HG03457 (cell line): ENCODE data around the gene MAP4K3.
"Not testable (repeated sequence)": the region's sequence is repeated elsewhere in the genome, so short reads cannot be mapped to it uniquely, and the experiment has no call there.

Source experiments
- ATAC-seq: cut with Tn5 transposase; IDR thresholded peaks from one replicate; pipeline ENCODE4 v1.9.1; 2021; ENCODE audit warnings: moderate number of reproducible peaks; ENCODE audit not compliant: unreplicated experiment

The MAP4K3 gene

DNA sequence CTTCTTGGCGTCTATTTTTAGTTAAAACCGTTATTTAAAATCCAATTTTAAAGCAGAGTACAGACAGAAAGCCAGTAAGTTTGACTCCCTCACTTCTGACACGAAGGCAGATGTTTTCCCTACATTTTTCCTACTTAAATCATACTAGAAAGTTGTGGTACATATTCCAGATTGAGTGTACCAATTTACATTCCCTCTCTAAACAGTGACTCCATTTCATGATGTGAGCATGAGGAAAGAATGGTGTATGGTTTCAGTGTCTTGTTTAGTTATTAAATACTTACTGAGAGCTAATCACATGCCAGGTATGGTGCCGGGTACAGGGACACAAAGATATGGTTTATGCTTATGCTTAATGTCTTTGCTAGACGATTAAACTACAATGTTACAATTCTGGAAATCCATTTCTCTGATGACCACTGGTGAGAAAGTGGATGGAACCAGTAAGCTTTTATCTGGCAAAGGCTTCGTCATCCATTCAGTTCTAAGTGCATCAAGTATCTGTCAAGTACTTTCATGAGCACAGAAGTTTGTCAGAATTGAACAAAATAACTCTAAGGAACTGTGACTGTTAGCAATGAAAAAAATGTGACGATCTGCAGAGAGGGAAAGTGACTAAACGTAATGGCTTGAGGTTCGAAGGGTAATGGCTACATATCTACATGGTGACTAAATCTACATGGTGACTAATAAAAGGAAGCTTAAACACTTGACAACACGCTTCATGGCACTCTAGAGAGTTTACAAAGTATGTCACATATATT, 25.7 kb downstream of the MAP4K3 start:
- no peak for ATAC-seq

DNA sequence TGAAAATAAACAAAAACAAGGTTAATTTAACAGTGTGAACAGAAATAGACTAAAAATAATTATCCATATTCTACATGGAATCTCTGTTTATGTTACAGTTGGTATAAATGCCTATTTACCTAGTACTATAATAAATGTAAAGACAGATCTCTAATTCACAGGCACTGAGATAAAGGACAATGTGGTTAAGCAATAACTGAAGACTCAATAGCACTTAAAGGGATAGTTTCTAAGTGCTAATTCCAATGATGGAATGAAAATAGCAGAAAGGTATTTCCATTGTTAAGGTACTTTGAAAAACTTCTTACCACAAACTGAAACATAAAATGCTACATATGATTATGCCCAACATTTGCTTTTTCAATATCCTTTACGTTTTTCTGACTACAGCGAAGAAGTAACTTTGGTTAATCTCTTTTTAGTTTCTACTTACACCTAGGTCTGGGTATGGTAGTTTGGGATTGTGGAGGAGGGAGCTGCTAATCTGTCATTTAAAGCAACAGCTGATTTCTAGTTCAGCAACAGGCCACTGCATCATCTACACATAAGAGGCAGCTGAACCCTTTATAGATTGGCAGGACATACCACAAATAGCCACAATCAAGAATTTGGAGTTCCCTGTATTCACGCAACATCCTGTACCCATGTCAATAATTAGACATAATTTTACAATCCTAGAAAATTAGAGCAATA, 27.2 kb downstream of the MAP4K3 start:
- no peak for ATAC-seq

GRCh38 chr2:39408351-39409136, 28.5 kb downstream of the MAP4K3 start:
- ATAC-seq = no peak

DNA sequence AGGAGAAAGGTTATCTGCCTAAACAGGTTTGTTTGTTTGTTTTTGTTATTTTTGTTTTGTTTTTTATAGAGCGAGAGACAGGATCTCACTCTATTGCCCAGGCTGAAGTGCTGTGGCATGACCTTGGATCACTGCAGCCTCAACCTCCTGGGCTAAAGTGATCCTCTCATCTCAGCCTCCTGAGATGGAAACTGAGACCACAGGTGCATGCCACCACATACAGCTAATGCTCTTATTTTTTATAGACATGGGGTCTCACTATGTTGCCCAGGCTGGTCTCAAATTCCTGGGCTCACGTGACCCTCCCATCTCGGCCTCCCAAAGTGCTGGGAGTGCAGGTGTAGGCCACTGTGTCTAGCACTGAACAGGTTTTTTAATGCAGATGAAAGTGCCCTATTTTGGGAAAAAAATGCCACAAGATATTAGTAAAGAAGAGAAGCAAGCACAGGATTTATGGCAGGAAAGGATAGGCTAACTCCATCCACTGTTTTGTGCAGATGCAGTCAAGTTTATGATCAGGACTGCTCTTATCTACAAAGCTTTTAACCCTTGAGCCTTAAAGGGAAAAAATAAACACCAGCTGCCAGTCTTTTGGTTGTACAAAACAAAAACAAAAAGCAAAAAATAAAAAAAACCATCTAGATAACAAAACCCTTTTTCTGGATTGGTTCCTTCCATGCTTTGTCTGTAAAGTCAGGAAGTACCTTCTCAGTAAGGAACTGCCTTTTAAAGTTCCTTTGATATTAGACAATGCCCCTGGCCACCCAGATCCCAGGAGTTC, 29.4 kb downstream of the MAP4K3 start:
- ATAC-seq = no peak

GRCh38 chr2:39405364-39405763, 31.7 kb downstream of the MAP4K3 start:
- no peak for ATAC-seq

- ATAC-seq = no peak
Observed at GRCh38 chr2:39403311-39403710, 33.8 kb downstream of the MAP4K3 start.

DNA sequence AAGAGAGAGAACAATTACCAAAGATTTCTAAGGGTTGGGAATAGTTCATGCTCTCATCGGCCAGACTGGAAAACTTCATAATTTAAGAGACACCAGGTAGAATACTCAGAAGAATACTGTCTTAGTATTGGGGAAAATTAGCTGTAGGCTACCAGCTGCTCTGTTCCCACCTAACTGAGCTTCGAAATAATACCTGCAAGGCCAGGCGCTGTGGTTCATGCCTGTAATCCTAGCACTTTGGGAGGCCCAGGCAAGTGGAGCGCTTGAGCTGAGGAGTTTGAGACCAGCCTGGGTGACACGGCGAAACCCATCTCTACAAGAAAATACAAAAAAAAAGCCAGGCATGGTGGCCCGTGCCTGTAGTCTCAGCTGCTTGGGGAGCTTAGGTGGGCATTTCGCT, 35.8 kb downstream of the MAP4K3 start:
- ATAC-seq = no peak

GRCh38 chr2:39399570-39399969, 37.5 kb downstream of the MAP4K3 start:
- no peak for ATAC-seq

DNA sequence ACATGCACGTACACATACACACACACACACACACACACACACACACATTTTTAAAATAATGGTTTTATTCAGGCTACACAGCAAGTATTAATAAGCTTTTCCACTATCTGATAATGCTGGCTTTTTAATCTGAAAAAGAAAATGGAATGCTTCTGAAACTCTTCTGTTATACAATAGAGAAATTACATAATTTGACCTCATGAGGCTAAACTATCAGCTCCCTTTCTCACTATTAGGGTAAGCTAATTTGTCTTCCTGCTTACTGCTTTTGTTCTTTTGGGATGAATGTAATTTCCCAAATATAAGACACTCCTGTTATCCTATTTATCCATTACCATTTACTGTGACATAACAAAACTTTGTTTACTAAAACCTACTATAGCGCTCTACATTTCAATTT, 41.8 kb downstream of the MAP4K3 start:
- ATAC-seq = no peak

GRCh38 chr2:39394516-39394961, 42.5 kb downstream of the MAP4K3 start:
- no peak for ATAC-seq

DNA sequence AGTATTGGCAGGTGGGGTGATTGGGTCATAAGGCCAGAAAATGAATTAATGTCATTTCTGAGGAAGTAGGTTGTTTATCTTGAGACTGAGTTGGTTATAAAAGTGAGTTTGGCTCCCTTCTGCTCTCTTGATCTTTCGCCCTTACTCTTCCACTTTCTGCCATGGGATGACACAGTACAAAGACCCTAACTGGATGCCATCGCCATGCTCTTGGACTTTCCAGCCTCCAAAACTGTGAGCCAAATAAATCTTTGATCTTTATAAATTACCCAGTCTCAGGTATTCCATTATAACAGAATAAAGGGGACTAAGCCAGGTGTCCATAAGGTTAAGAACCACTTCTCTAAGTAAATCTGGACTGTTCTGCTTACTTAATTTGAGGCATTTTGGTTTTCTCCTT, 44.4 kb downstream of the MAP4K3 start:
- ATAC-seq = no peak

- no peak for ATAC-seq
Observed at GRCh38 chr2:39390216-39390615, 46.9 kb downstream of the MAP4K3 start.

DNA sequence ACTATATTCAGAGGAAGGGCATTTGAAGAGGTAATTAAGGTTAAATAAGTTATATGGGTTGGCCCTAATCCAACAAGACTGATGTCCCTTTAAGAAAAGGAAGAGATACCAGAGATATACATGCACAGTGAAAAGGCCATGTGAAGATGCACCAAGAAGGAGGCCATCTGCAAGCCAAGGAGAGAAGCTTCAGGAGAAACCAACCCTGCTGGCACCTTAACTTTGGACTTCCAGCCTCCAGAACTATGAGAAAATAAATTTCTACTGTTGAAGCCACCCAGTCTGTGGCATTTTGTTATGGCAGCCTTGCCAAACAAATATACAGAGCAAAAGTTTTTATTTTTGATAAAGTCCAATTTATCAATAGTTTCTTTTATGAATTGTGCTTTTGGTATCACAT, 51.0 kb downstream of the MAP4K3 start:
- ATAC-seq = no peak

- ATAC-seq = no peak
Observed at GRCh38 chr2:39385172-39385571, 51.9 kb downstream of the MAP4K3 start.

GRCh38 chr2:39384071-39384470, 53.0 kb downstream of the MAP4K3 start:
- not testable (repeated sequence) for ATAC-seq

DNA sequence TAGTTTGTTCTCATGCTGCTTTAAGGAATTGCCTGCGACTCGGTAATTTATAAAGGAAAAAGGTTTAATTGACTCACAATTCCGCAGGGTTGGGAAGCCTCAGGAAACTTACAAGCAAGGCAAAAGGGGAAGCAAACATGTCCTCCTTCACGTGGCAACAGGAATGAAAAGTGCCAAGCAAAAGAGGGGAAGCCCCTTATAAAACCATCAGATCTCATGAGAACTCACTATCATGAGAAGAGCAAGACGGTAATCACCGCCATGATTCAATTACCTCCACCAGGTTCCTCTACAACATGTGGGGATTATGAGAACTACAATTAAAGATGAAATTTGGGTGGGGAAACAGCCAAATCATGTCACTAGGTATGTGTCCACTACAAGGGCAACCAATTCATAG, 53.9 kb downstream of the MAP4K3 start:
- no peak for ATAC-seq

GRCh38 chr2:39381653-39382052, 55.4 kb downstream of the MAP4K3 start:
- no peak for ATAC-seq

DNA sequence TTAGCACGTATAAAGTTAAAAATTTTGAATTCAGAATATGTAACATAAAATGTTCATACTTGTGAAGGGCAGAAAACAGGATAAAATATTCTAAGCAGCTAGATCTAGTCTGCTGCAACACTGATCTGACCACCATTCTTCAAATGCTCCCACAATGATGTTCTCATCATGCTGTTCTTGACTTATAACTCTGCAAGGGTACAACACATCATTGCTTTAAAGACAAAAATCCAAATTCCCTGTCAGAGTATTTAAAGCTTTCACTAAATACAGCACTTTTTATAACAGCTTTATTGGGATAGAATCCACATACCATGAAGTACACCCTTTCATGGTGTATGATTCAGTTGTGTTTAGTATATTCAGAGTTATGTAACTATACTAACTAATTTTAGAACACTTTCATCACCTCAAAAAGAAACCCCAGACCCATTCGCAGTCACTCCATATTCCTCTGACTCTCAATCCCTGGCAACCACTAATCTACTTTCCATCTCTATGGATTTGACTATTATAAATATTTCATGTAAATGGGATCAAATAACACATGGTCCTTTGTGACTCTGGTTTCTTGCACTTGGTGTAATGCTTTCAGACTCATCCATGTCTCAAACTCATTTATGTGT, 56.4 kb downstream of the MAP4K3 start:
- no peak for ATAC-seq

DNA sequence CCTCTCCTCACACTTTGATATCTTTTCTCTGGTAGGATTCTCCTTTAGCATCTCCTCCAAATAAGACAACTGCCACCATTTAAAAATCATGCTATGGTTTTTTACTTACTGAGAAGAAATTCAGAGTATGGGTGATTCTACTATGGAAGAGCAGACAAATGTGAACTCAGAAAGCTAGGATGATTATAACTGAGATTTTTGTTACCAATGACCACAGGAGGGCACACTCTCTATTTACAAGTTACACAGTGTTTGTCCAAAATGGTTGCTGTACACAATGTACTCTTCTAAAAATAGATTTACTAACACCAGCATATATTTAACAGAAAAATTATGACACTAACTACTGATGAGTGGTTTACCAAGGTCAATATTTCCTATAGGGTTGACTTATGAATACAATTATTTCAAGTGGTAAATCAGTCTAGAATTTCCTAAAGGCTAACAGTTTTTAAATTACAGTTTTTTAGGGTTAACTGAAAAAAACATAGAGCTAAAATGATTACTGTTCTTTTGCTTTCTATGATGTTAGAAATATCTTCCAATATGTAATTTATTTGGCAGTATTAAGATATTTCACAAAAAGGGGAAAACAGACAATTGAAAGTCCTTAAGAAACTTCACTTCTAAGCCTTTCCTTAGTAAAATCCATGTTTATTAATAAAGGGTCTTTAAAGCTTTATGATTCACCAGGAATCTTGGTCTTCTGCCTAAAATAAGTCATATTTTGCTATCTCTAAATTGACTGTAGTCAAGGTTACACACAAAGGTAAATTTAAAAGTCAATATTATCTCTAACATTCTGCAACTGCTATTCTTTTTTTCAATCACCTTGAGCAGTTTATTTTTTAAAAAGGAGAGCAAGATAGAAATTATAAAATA, 57.2 kb downstream of the MAP4K3 start:
- no peak for ATAC-seq

- no peak for ATAC-seq
Observed at GRCh38 chr2:39378968-39379367, 58.1 kb downstream of the MAP4K3 start.
